Sigmoid colon (tissue), 4 donors: ENCODE data around the gene DDB1.

Source experiments
- CTCF ChIP-seq, 4 experiments: fragments of 450-650 bp in 3 of 4; fragments of 200-600 bp in 1 of 4; IDR thresholded peaks; one replicate each; pipeline ENCODE4 v1.5.1; 2016 to 2019; ENCODE audit warnings: antibody characterized with exemption in 4 of 4, mild to moderate bottlenecking in 3 of 4, moderate library complexity in 2 of 4
- EP300 ChIP-seq, 4 donors: sonication (generic); formaldehyde crosslinking; IDR thresholded peaks; one replicate each; pipeline ENCODE4 v1.6.1; 2017; ENCODE audit warnings: antibody characterized with exemption in 4 of 4
- POLR2A ChIP-seq, 2 donors: fragments of 450-650 bp; IDR thresholded peaks; one replicate each; pipeline ENCODE4 v1.6.1; 2016; ENCODE audit warnings: antibody characterized with exemption in 2 of 2, mild to moderate bottlenecking in 2 of 2, moderate library complexity in 2 of 2
- POLR2AphosphoS5 ChIP-seq, 4 donors: sonication (generic); formaldehyde crosslinking; IDR thresholded peaks; one replicate each; pipeline ENCODE4 v1.6.1; 2017; ENCODE audit warnings: antibody characterized with exemption in 4 of 4

- no peak for TF ChIP-seq CTCF (IDR thresholded peaks at IDR 0.05)
- no peak for TF ChIP-seq POLR2AphosphoS5 (IDR thresholded peaks at IDR 0.05)
- no peak for TF ChIP-seq POLR2A (IDR thresholded peaks at IDR 0.05)
- no peak for TF ChIP-seq EP300 (IDR thresholded peaks at IDR 0.05)
Measured at GRCh38 chr11:61306221-61306620, 26.7 kb downstream of the DDB1 start.
